HG03025 (cell line): ENCODE measurements around the gene DEFB110.
A peak's percentile ranks its signal among the peaks of the same experiment; 100 is the strongest.

ENCODE experiments used
- ATAC-seq: cut with Tn5 transposase; IDR thresholded peaks from one replicate; pipeline ENCODE4 v1.9.1; 2021; ENCODE audit warnings: mild to moderate bottlenecking, moderate library complexity; ENCODE audit not compliant: unreplicated experiment, low FRiP score

The DEFB110 gene

GRCh38 chr6:50021894-50022293 lies at the start of gene DEFB110:
Gene DEFB110, minus strand, starts transcription at chr6:50021994. Its CDS starts 59 bp downstream, at chr6:50021935.
- no peak for ATAC-seq

GRCh38 chr6:50070101-50070500 lies 48.3 kb upstream of the DEFB110 start:
- no peak for ATAC-seq

- ATAC-seq, result no peak
Observed at GRCh38 chr6:50062051-50062450, 40.3 kb upstream of the DEFB110 start.

- peak; percentile 82 for ATAC-seq
Observed at GRCh38 chr6:50056242-50056641, 34.4 kb upstream of the DEFB110 start.

- ATAC-seq, result no peak
Observed at GRCh38 chr6:50049829-50050228, 28.0 kb upstream of the DEFB110 start, which contains the start of gene DEFB112. Gene DEFB112, minus strand, starts transcription at chr6:50049929. Its CDS starts 60 bp downstream, at chr6:50049869.

- ATAC-seq, result no peak
Observed at GRCh38 chr6:50047026-50047425, 25.2 kb upstream of the DEFB110 start.

GRCh38 chr6:50030777-50031562 lies 9.2 kb upstream of the DEFB110 start:
- no peak for ATAC-seq

GRCh38 chr6:50030350-50030749 lies 8.6 kb upstream of the DEFB110 start:
- ATAC-seq, result no peak

GRCh38 chr6:50025258-50025657 lies 3.5 kb upstream of the DEFB110 start:
- ATAC-seq, result no peak

GRCh38 chr6:50007819-50008218 lies 14.0 kb downstream of the DEFB110 start:
- no peak for ATAC-seq

- no peak for ATAC-seq
Observed at GRCh38 chr6:50003139-50003538, 18.7 kb downstream of the DEFB110 start.

GRCh38 chr6:49995278-49995677 lies 26.5 kb downstream of the DEFB110 start:
- no peak for ATAC-seq

GRCh38 chr6:49988900-49989299 lies 32.9 kb downstream of the DEFB110 start:
- ATAC-seq, result no peak

GRCh38 chr6:49987749-49988148 lies 34.0 kb downstream of the DEFB110 start:
- ATAC-seq, result no peak

- ATAC-seq, result no peak
Observed at GRCh38 chr6:49986551-49986950, 35.2 kb downstream of the DEFB110 start.

- no peak for ATAC-seq
Observed at GRCh38 chr6:49982046-49982445, 39.7 kb downstream of the DEFB110 start.

GRCh38 chr6:49980898-49981297 lies 40.9 kb downstream of the DEFB110 start:
- no peak for ATAC-seq

GRCh38 chr6:49979584-49979983 lies 42.2 kb downstream of the DEFB110 start:
- peak; percentile 29 for ATAC-seq

GRCh38 chr6:49978332-49979226 lies 43.2 kb downstream of the DEFB110 start:
- peak; percentile 60 for ATAC-seq

GRCh38 chr6:49969605-49970004 lies 52.2 kb downstream of the DEFB110 start, which contains the start of gene DEFB113:
Gene DEFB113, minus strand, starts transcription at chr6:49969625. Its CDS starts 0 bp downstream, at chr6:49969625.
- ATAC-seq, result no peak
